ENCODE measurements around the gene DHX34.

- TF ChIP-seq CTCF (IDR thresholded peaks at IDR 0.05; ENCODE audit: insufficient read depth, low read depth, low read length) (no peak), EZH2 (IDR thresholded peaks at IDR 0.05; ENCODE audit: insufficient read depth, low read length) (no peak)
Observed at GRCh38 chr19:47330466-47330869, 18.6 kb upstream of the DHX34 start.
